K562 (cell line): Measurements from ENCODE around the gene UBL7. TPM values are rescaled to one million over a fixed set of nuclear protein-coding genes. Genes with fewer than 3 reads are reported as not detected.

ENCODE experiments used
- ATAC-seq: fragments of 200-7000 bp; cut with Tn5 transposase; 3 replicates; pipeline ENCODE4 v1.9.1; 2020; ENCODE audit warnings: moderate library complexity
- BruUV-seq: library from RNA; stranded (reverse); fragments of 400-500 nt; replicated peaks from 2 replicates; lab custom pipeline; 2021; lab: Mats Ljungman, UMichigan
- CTCF ChIA-PET: fragments of 300-600 bp; formaldehyde crosslinking; extraction: SDS; loops from one replicate; lab custom pipeline; 2021; ENCODE audit warnings: low intra/inter-chr PET ratio; lab: Yijun Ruan, JAX
- POLR2A ChIA-PET: fragments of 300-600, 350-650 bp; sonication (Branson Sonifier 250); formaldehyde crosslinking; extraction: SDS; loops from one replicate; lab custom pipeline; 2021; ENCODE audit warnings: antibody characterized with exemption, inconsistent platforms; lab: Yijun Ruan, JAX
- DNase-seq, 4 experiments: peaks; one replicate each; pipeline versions ENCODE4 v3.0.0 to v3.0.0-alpha.2; 2011 to 2018; ENCODE audit warnings: low spot score in 3 of 4, mixed read lengths in 3 of 4; ENCODE audit errors: extremely low read depth in 1 of 4
- FAIRE-seq: peaks from 2 replicates; lab custom pipeline; 2011; peaks lifted over from hg19 to GRCh38; lab: Jason Lieb, UNC
- H2AFZ ChIP-seq: 2 replicates; pipeline ENCODE4 v1.6.0; 2011; ENCODE audit warnings: low read depth, low read length, control low read depth, inconsistent platforms
- H3K27ac ChIP-seq: fragments of 200-600 bp; 3 replicates; pipeline ENCODE4 v1.8.0; 2011; ENCODE audit warnings: low read depth, mild to moderate bottlenecking, control low read depth, inconsistent platforms, low read length, moderate library complexity, mixed read lengths; ENCODE audit errors: extremely low read depth
- H3K27me3 ChIP-seq, 2 experiments: fragments of 300-600 bp in 1 of 2; 2 replicates in 1 of 2; 3 replicates in 1 of 2; pipeline versions ENCODE4 v1.6.0 to v1.8.0; 2011; ENCODE audit warnings: inconsistent platforms in 2 of 2, low read length in 2 of 2, mild to moderate bottlenecking in 1 of 2, mixed read lengths in 1 of 2, moderate library complexity in 1 of 2; ENCODE audit not compliant: control insufficient read depth in 2 of 2, insufficient read depth in 2 of 2
- H3K36me3 ChIP-seq: fragments of 300-600 bp; 3 replicates; pipeline ENCODE4 v1.8.0; 2011; ENCODE audit warnings: mild to moderate bottlenecking, low read length, inconsistent platforms; ENCODE audit not compliant: control insufficient read depth, insufficient read depth
- H3K4me1 ChIP-seq, 2 experiments: fragments of 200-600 bp in 1 of 2; replicated peaks in 1 of 2; 2 replicates in 1 of 2; 3 replicates in 1 of 2; pipeline versions ENCODE4 v1.5.1 to v1.8.0; 2011; ENCODE audit warnings: inconsistent platforms in 2 of 2, low read length in 2 of 2, mild to moderate bottlenecking in 1 of 2, mixed read lengths in 1 of 2, moderate library complexity in 1 of 2; ENCODE audit not compliant: control insufficient read depth in 2 of 2, insufficient read depth in 2 of 2
- H3K4me2 ChIP-seq: 2 replicates; pipeline ENCODE4 v1.6.1; 2011; ENCODE audit warnings: low read length, control low read depth, inconsistent platforms, mixed read lengths; ENCODE audit not compliant: insufficient read depth
- H3K4me3 ChIP-seq: fragments of 200-600 bp; sonication (generic), shearing (Covaris generic); 2 replicates; pipeline ENCODE4 v1.5.1; 2016; ENCODE audit warnings: control low read depth, inconsistent platforms
- H3K79me2 ChIP-seq: fragments of 200-600 bp; 3 replicates; pipeline ENCODE4 v1.8.0; 2011; ENCODE audit warnings: low read length, inconsistent platforms; ENCODE audit not compliant: control insufficient read depth, insufficient read depth
- H3K9ac ChIP-seq, 2 experiments: 2 replicates each; pipeline versions ENCODE4 v1.6.0 to v1.6.1; 2011; ENCODE audit warnings: low read depth in 2 of 2, low read length in 2 of 2, control low read depth in 1 of 2, inconsistent platforms in 1 of 2, mild to moderate bottlenecking in 1 of 2, mixed read lengths in 1 of 2; ENCODE audit not compliant: insufficient read depth in 1 of 2
- H3K9me1 ChIP-seq: one replicate; pipeline ENCODE4 v1.6.0; 2011; ENCODE audit warnings: inconsistent platforms, mild to moderate bottlenecking, low read length, moderate library complexity; ENCODE audit not compliant: control insufficient read depth, insufficient read depth
- H3K9me3 ChIP-seq: replicated peaks from 2 replicates; pipeline ENCODE4 v1.5.1; 2011; ENCODE audit warnings: low read depth, low read length, inconsistent platforms; ENCODE audit not compliant: control insufficient read depth, insufficient read depth
- H4K20me1 ChIP-seq: replicated peaks from 2 replicates; pipeline ENCODE4 v1.6.1; 2011; ENCODE audit warnings: low read length, inconsistent platforms, mixed read lengths; ENCODE audit not compliant: control insufficient read depth, insufficient read depth
- EP400 ChIP-seq: fragments of 450-650 bp; IDR thresholded peaks from 2 replicates; pipeline ENCODE4 v1.6.1; 2017; ENCODE audit warnings: antibody characterized with exemption, mild to moderate bottlenecking, moderate library complexity
- GTF2A2 ChIP-seq: IDR thresholded peaks from 2 replicates; pipeline ENCODE4 v1.6.1; 2016; ENCODE audit warnings: mild to moderate bottlenecking, missing genetic modification characterization, missing compliant biosample characterization
- KDM2B ChIP-seq: fragments of 250-450 bp; sonication (Bioruptor Pico); IDR thresholded peaks from 2 replicates; pipeline ENCODE4 v1.8.0; 2021; ENCODE audit warnings: mild to moderate bottlenecking, moderate library complexity
- NR1H2 ChIP-seq: sonication (generic); formaldehyde crosslinking; IDR thresholded peaks from 2 replicates; pipeline ENCODE4 v1.4.0; 2020; ENCODE audit warnings: mild to moderate bottlenecking, missing genetic modification reagents
- PPARD ChIP-seq: fragments of 250-450 bp; sonication (Bioruptor Pico); IDR thresholded peaks from 2 replicates; pipeline ENCODE4 v1.8.0; 2022; ENCODE audit warnings: inconsistent platforms, mild to moderate bottlenecking, moderate library complexity
- RFX1 ChIP-seq: fragments of 450-650 bp; IDR thresholded peaks from 2 replicates; pipeline ENCODE4 v1.6.1; 2016; ENCODE audit warnings: mild to moderate bottlenecking, moderate library complexity
- SMARCA4 ChIP-seq: fragments of 450-650 bp; IDR thresholded peaks from 2 replicates; pipeline ENCODE4 v1.6.1; 2016
- SMARCE1 ChIP-seq: fragments of 450-650 bp; IDR thresholded peaks from 2 replicates; pipeline ENCODE4 v1.7.1; 2016; ENCODE audit warnings: mild to moderate bottlenecking
- ZNF174 ChIP-seq: fragments of 250-450 bp; sonication (Bioruptor Pico); IDR thresholded peaks from 2 replicates; pipeline ENCODE4 v1.4.0; 2020; ENCODE audit warnings: mild to moderate bottlenecking
- ZNF740 ChIP-seq, 3 experiments: fragments of 200-800 bp in 1 of 3; sonication (Bioruptor generic) in 1 of 3; sonication (generic) in 1 of 3; formaldehyde crosslinking in 1 of 3; IDR thresholded peaks; 2 replicates each; pipeline versions ENCODE4 v1.6.1 to v1.8.0; 2016 to 2022; ENCODE audit warnings: mild to moderate bottlenecking in 2 of 3, missing compliant biosample characterization in 2 of 3, missing genetic modification characterization in 2 of 3, missing genetic modification reagents in 1 of 3
- ZNF780A ChIP-seq: fragments of 250-450 bp; sonication (Bioruptor Pico); IDR thresholded peaks from 2 replicates; pipeline ENCODE4 v1.5.0; 2021; ENCODE audit warnings: mild to moderate bottlenecking
- WGBS: fragments of 100-300 bp; shearing (Covaris generic); methylation state at CpG from one replicate; pipeline ENCODE4 v1.1.6; 2016; ENCODE audit warnings: low coverage, mixed read lengths; ENCODE audit not compliant: insufficient coverage; ENCODE audit errors: missing lambda C conversion rate; 5-methylcytosine and 5-hydroxymethylcytosine counted together
- in situ Hi-C: fragments of 300-500 bp; cut with MboI; formaldehyde crosslinking; loops from 4 replicates; pipeline ENCODE4 v1.15.0; 2018; ENCODE audit warnings: inconsistent platforms, mixed read lengths
- intact Hi-C: fragments of 100-400 bp; cut with micrococcal nuclease; formaldehyde crosslinking; loops from 2 replicates; pipeline ENCODE4 v1.14.2; 2022
- polyA plus RNA-seq, 8 experiments: library from polyadenylated mRNA; depleted of rRNA in 4 of 8; stranded (reverse) in 5 of 8; unstranded in 3 of 8; fragments of >200 nt; fragmentation: Nextera tagmentation in 2 of 8; fragmentation: Illumina TruSeq in 1 of 8; extraction: Ambion mirVana in 2 of 8; extraction: Trizol in 1 of 8; gene quantifications; 2 replicates each; pipeline versions ENCODE4 v1.2.1 to v1.2.3, GENCODE V29; 2011 to 2014; ENCODE audit warnings: inconsistent platforms in 1 of 8, missing spikeins in 1 of 8
- total RNA-seq, 7 experiments: library from RNA; depleted of rRNA in 6 of 7; stranded (reverse); fragments of >200 nt in 6 of 7; fragmentation: Illumina TruSeq in 2 of 7; extraction: Trizol in 2 of 7; gene quantifications; 2 replicates each; pipeline versions ENCODE4 v1.2.1 to v1.2.3, GENCODE V29; 2011 to 2021; ENCODE audit warnings: low replicate concordance in 1 of 7
- TF ChIP-seq, protein P1 (sequence below): sonication (generic); formaldehyde crosslinking; IDR thresholded peaks from 2 replicates; pipeline ENCODE4 v1.8.1; 2023; ENCODE audit warnings: mild to moderate bottlenecking, missing genetic modification reagents

The UBL7 gene
- total and polyA plus RNA-seq, 9 of the 15 experiments (the other 6 are each of a cell fraction or from before 2014, with no cell fraction given): 19.2 to 63.4 (median 44.9) TPM

DNA sequence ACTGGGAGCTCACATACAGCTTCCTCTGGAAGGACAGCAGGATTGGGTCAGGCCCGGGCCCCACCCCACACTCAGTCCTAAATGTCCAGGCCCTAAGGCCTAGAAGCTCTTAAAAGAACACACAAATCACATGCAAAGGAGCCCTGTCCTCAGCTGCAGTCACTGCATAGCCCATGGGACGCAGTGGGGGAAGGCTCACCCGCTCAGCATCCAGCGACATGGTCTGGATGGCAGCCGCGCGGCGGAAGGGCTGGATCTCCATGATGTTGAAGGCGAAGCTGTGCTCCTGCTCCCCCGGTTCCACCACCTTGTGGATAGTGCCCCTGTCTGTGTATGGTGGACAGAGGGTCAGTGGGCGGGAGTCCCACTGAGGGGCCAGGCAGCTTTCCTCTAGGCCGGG, 49.3 kb downstream of the UBL7 start:
- no peak overlapping the region for H3K4me3 ChIP-seq
- in situ Hi-C loops: no loop called here
- no TSS peak for BruUV-seq

More for the DNA sequence above, 49.3 kb downstream of the UBL7 start:
- H3K36me3 ChIP-seq: peaks cover 65% of the 10 kb centered on the region; the same call in 2 of the 3 replicates
- no peak overlapping the region for H2AFZ ChIP-seq
- DNase-seq (no peak), ATAC-seq (no peak), FAIRE-seq (no peak)
- WGBS: 87% methylated on average over 12 of the region's 12 CpGs
- TF ChIP-seq ZNF780A (CRISPR knock-in tag) (no peak), RFX1 (no peak), GTF2A2 (tag) (no peak), SMARCA4 (no peak), KDM2B (CRISPR knock-in tag) (no peak), ZNF740 (CRISPR knock-in tag; IDR thresholded peaks at IDR 0.05) (0 out of 2 replicates have a peak, but pooled peaks have one; percentile 14), ZNF740 (tag; IDR thresholded peaks at IDR 0.05) (no peak), PPARD (CRISPR knock-in tag) (no peak), ZNF174 (CRISPR knock-in tag) (no peak), SMARCE1 (no peak), EP400 (no peak), NR1H2 (CRISPR knock-in tag) (no peak)
- TF ChIP-seq, protein P1, sequence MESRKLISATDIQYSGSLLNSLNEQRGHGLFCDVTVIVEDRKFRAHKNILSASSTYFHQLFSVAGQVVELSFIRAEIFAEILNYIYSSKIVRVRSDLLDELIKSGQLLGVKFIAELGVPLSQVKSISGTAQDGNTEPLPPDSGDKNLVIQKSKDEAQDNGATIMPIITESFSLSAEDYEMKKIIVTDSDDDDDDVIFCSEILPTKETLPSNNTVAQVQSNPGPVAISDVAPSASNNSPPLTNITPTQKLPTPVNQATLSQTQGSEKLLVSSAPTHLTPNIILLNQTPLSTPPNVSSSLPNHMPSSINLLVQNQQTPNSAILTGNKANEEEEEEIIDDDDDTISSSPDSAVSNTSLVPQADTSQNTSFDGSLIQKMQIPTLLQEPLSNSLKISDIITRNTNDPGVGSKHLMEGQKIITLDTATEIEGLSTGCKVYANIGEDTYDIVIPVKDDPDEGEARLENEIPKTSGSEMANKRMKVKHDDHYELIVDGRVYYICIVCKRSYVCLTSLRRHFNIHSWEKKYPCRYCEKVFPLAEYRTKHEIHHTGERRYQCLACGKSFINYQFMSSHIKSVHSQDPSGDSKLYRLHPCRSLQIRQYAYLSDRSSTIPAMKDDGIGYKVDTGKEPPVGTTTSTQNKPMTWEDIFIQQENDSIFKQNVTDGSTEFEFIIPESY: peak; percentile 64; the same call in 1 of the 2 replicates
- intact Hi-C loops: no loop called here
- H3K79me2 ChIP-seq: no peaks in the 10 kb centered on the region
- peaks cover 14 to 49% of the 10 kb centered on the region in 2 experiments; a peak in 4 of 5 replicates for H3K4me1 ChIP-seq
- H3K9me1 ChIP-seq: peaks cover 3% of the 10 kb centered on the region
- no peaks in the 10 kb centered on the region for H3K27me3 ChIP-seq
- peak overlapping the region in 1 of 2 experiments; percentile 55; a peak in 2 of 4 replicates for H3K9ac ChIP-seq
- no peaks in the 10 kb centered on the region for H3K9me3 ChIP-seq
- no peak overlapping the region for H3K27ac ChIP-seq
- POLR2A ChIA-PET: interaction anchor here (0.6 to 3.5 kb wide), 5 partner anchors 10 to 505 kb away, joined by 3 to 24 read pairs (median 6); no protein-coding TSS in a partner anchor
- CTCF ChIA-PET: no interaction called here
- no peaks in the 10 kb centered on the region for H4K20me1 ChIP-seq
- H3K4me2 ChIP-seq: no peak overlapping the region
